Measurements from ENCODE around the gene AATF.

DNA sequence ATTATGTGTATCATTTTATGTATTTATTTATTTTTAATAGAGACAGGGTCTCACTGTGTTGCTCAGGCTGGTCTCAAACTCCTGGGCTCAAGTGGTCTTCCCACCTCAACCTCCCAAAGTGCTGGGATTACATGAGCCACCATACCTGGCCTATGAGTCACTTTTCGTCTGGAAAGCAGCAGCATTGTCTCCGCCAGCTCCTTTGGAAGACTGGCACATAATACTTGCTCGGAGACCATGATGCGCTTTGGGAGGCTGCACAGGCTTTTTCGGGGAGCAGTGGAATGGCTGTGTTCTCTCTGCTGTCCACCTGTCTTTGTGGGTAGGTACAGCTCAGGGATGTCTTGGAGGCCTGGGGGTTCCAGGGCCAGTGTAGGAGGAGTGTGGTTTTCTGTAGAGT, 102.2 kb downstream of the AATF start:
- TF ChIP-seq POLR2A (IDR thresholded peaks at IDR 0.05): no peak
- TF ChIP-seq, protein P1, sequence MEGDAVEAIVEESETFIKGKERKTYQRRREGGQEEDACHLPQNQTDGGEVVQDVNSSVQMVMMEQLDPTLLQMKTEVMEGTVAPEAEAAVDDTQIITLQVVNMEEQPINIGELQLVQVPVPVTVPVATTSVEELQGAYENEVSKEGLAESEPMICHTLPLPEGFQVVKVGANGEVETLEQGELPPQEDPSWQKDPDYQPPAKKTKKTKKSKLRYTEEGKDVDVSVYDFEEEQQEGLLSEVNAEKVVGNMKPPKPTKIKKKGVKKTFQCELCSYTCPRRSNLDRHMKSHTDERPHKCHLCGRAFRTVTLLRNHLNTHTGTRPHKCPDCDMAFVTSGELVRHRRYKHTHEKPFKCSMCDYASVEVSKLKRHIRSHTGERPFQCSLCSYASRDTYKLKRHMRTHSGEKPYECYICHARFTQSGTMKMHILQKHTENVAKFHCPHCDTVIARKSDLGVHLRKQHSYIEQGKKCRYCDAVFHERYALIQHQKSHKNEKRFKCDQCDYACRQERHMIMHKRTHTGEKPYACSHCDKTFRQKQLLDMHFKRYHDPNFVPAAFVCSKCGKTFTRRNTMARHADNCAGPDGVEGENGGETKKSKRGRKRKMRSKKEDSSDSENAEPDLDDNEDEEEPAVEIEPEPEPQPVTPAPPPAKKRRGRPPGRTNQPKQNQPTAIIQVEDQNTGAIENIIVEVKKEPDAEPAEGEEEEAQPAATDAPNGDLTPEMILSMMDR (IDR thresholded peaks at IDR 0.05): no peak
